Keratinocyte (primary cell): ENCODE measurements around the gene MMEL1.

Experiments
- EZH2 ChIP-seq: IDR thresholded peaks from one replicate; pipeline ENCODE4 v1.6.1; 2012; ENCODE audit warnings: inconsistent platforms, mild to moderate bottlenecking, low read length, moderate library complexity
- TF ChIP-seq, protein P1 (sequence below), 3 experiments: IDR thresholded peaks in 1 of 3; conservative IDR thresholded peaks in 1 of 3; optimal IDR thresholded peaks in 1 of 3; 2 replicates in 2 of 3; 3 replicates in 1 of 3; pipeline versions ENCODE3 to v1.5.1; 2011; ENCODE audit warnings: low read length in 3 of 3, mild to moderate bottlenecking in 3 of 3, moderate library complexity in 2 of 3, control low read depth in 1 of 3, inconsistent platforms in 1 of 3; ENCODE audit not compliant: insufficient read depth in 2 of 3; ENCODE audit errors: extremely low read depth in 1 of 3

DNA sequence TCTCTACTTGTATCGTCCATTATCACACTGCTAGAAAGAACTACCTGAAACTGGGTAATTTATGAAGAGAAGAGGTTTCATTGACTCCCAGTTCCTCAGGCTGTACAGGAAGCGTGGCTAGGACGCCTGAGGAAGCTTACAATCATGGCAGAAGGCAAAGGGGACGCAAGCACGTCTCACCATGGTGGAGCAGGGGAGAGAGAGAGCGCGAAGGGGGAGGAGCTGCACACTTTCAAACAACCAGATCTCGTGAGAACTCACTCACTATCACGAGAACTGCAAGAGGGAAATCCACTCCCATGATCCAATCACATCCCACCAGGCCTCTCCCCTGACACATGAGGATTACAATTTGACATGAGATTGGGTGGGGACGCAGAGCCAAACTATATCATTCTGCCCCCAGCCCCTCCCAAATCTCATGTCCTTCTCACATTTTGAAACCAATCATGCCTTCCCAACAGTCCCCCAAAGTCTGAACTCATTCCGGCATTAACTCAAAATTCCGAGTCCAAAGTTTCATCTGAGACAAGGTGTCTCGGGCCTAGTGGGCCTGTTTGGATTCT lies 8.0 kb downstream of the MMEL1 start:
- no peak for TF ChIP-seq EZH2
- TF ChIP-seq, protein P1, sequence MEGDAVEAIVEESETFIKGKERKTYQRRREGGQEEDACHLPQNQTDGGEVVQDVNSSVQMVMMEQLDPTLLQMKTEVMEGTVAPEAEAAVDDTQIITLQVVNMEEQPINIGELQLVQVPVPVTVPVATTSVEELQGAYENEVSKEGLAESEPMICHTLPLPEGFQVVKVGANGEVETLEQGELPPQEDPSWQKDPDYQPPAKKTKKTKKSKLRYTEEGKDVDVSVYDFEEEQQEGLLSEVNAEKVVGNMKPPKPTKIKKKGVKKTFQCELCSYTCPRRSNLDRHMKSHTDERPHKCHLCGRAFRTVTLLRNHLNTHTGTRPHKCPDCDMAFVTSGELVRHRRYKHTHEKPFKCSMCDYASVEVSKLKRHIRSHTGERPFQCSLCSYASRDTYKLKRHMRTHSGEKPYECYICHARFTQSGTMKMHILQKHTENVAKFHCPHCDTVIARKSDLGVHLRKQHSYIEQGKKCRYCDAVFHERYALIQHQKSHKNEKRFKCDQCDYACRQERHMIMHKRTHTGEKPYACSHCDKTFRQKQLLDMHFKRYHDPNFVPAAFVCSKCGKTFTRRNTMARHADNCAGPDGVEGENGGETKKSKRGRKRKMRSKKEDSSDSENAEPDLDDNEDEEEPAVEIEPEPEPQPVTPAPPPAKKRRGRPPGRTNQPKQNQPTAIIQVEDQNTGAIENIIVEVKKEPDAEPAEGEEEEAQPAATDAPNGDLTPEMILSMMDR (optimal IDR thresholded peaks at IDR 0.05 in 1 of 3, IDR thresholded peaks at IDR 0.05 in 1 of 3, conservative IDR thresholded peaks at IDR 0.05 in 1 of 3; ENCODE audit: extremely low read depth in 1 of 3, insufficient read depth in 2 of 3, low read length in 3 of 3): no peak
